Measurements from ENCODE around the gene AGO3.
"Not testable (repeated sequence)": the region's sequence is repeated elsewhere in the genome, so short reads cannot be mapped to it uniquely, and the experiment has no call there.

The AGO3 gene

GRCh38 chr1:36014722-36015220 is 83.9 kb downstream of the AGO3 start:
- DNase-seq, result no peak

GRCh38 chr1:36016686-36017085 is 85.8 kb downstream of the AGO3 start:
- DNase-seq, result no peak

- no peak for DNase-seq
Observed at GRCh38 chr1:36023098-36023769, 92.3 kb downstream of the AGO3 start.

GRCh38 chr1:36024024-36024423 is 93.1 kb downstream of the AGO3 start:
- not testable (repeated sequence) for DNase-seq

- DNase-seq, result no peak
Observed at GRCh38 chr1:36024847-36025246, 93.9 kb downstream of the AGO3 start.

GRCh38 chr1:36027766-36028165 is 96.9 kb downstream of the AGO3 start:
- no peak for DNase-seq

- no peak for DNase-seq
Observed at GRCh38 chr1:36031441-36031840, 100.5 kb downstream of the AGO3 start.

GRCh38 chr1:36034692-36035091 is 103.8 kb downstream of the AGO3 start:
- DNase-seq, result no peak

GRCh38 chr1:36035154-36035553 is 104.2 kb downstream of the AGO3 start:
- no peak for DNase-seq

- DNase-seq, result no peak
Observed at GRCh38 chr1:36040238-36040637, 109.3 kb downstream of the AGO3 start.

GRCh38 chr1:36051821-36052220 is 120.9 kb downstream of the AGO3 start:
- DNase-seq, result no peak

- no peak for DNase-seq
Observed at GRCh38 chr1:36053978-36054377, 123.1 kb downstream of the AGO3 start.

GRCh38 chr1:36055706-36056105 is 124.8 kb downstream of the AGO3 start:
- no peak for DNase-seq

- no peak for DNase-seq
Observed at GRCh38 chr1:36062315-36062714, 131.4 kb downstream of the AGO3 start.

- DNase-seq, result no peak
Observed at GRCh38 chr1:36067871-36068270, 137.0 kb downstream of the AGO3 start.

- no peak for DNase-seq
Observed at GRCh38 chr1:36068866-36069265, 138.0 kb downstream of the AGO3 start.

- no peak for DNase-seq
Observed at GRCh38 chr1:36070349-36070748, 139.4 kb downstream of the AGO3 start.

- no peak for DNase-seq
Observed at GRCh38 chr1:36076979-36077573, 146.2 kb downstream of the AGO3 start.

GRCh38 chr1:36080236-36080635 is 149.3 kb downstream of the AGO3 start:
- no peak for DNase-seq

- no peak for DNase-seq
Observed at GRCh38 chr1:36080801-36081200, 149.9 kb downstream of the AGO3 start.

- no peak for DNase-seq
Observed at GRCh38 chr1:36081926-36082485, 151.1 kb downstream of the AGO3 start.

- DNase-seq, result no peak
Observed at GRCh38 chr1:36083219-36083618, 152.3 kb downstream of the AGO3 start.

GRCh38 chr1:36083635-36084496 is 153.0 kb downstream of the AGO3 start, which contains the start of gene TEKT2:
TSS of gene TEKT2 (plus strand) at chr1:36084094. CDS start at chr1:36084922, 828 bp downstream.
- DNase-seq, result no peak
